ENCODE data around the gene DIP2B. TPM values are rescaled to one million over a fixed set of nuclear protein-coding genes. Genes with fewer than 3 reads are reported as not detected.

DIP2B gene
- polyA plus RNA-seq, 1 of the 3 experiments (the other 2 are of a cell fraction): 6.6 TPM

GRCh38 chr12:50606675-50607375 is 102.0 kb downstream of the DIP2B start:
- H3K9me3 ChIP-seq: no peaks in the 10 kb centered on the region
- H4K20me1 ChIP-seq (ENCODE audit: insufficient read depth): no peaks in the 10 kb centered on the region
- H3K4me2 ChIP-seq: no peak overlapping the region
- peaks cover 24% of the 10 kb centered on the region for H3K79me2 ChIP-seq (ENCODE audit: insufficient read depth)
- H3K27me3 ChIP-seq (ENCODE audit: insufficient read depth): no peaks in the 10 kb centered on the region
- 99% methylated on average over 5 of the region's 5 CpGs for WGBS (ENCODE audit: low lambda C conversion rate)
- H3F3A ChIP-seq (replicated peaks; ENCODE audit: insufficient read depth): no peaks in the 10 kb centered on the region
- no peak overlapping the region for H2AFZ ChIP-seq (ENCODE audit: low read depth)
- TF ChIP-seq ZBTB33 (IDR thresholded peaks at IDR 0.05; ENCODE audit: borderline replicate concordance, low read depth) (no peak), SIN3A (IDR thresholded peaks at IDR 0.05; ENCODE audit: borderline replicate concordance, low read depth, low read length) (no peak), GATA2 (CRISPR knock-in tag; IDR thresholded peaks at IDR 0.05) (no peak), PBX3 (IDR thresholded peaks at IDR 0.05) (no peak), EZH2phosphoT487 (IDR thresholded peaks at IDR 0.05; ENCODE audit: borderline replicate concordance, low read depth) (no peak), FOXJ3 (CRISPR knock-in tag; IDR thresholded peaks at IDR 0.05) (no peak), CHD2 (IDR thresholded peaks at IDR 0.05; ENCODE audit: low read length, partially characterized antibody) (no peak)
- no peaks in the 10 kb centered on the region for H3K9me2 ChIP-seq
- no peak for DNase-seq
- H3K9ac ChIP-seq: no peak overlapping the region
- ChIA-PET POLR2A (interaction anchor here (0.6 kb wide), 1 partner anchor 7 kb away, joined by 3 read pairs; no protein-coding TSS in a partner anchor), CTCF (interaction anchor here (0.9 to 1.8 kb wide), 4 partner anchors 12 to 102 kb away, joined by 3 to 5 read pairs (median 4); partner anchors contain the start of gene DIP2B)
- no peaks in the 10 kb centered on the region for H3K36me3 ChIP-seq (replicated peaks in 1 of 2; ENCODE audit: control insufficient read depth in 1 of 2, insufficient read depth in 2 of 2, low read length in 1 of 2)
- peaks cover 0 to 28% of the 10 kb centered on the region in 2 experiments; a peak in 2 of 4 replicates for H3K4me1 ChIP-seq (ENCODE audit: control insufficient read depth in 1 of 2, insufficient read depth in 2 of 2, low read depth in 1 of 2, low read length in 1 of 2)
- no peak overlapping the region for H3K27ac ChIP-seq (ENCODE audit: low read depth in 2 of 2, low read length in 1 of 2)
- no peak overlapping the region for H3K4me3 ChIP-seq (ENCODE audit: low read depth in 2 of 2, low read length in 1 of 2)

GRCh38 chr12:50609292-50609874 is 104.6 kb downstream of the DIP2B start:
- ChIA-PET CTCF (interaction anchor here (1.1 to 1.4 kb wide), 2 partner anchors 29 to 105 kb away, joined by 4 to 5 read pairs; partner anchors contain the start of gene DIP2B), POLR2A (no interaction called here)
- TF ChIP-seq CHD2 (IDR thresholded peaks at IDR 0.05; ENCODE audit: low read length, partially characterized antibody) (no peak), EP300 (IDR thresholded peaks at IDR 0.05; ENCODE audit: borderline replicate concordance in 1 of 2, low read depth in 1 of 2, low read length in 1 of 2) (no peak), SIN3A (IDR thresholded peaks at IDR 0.05; ENCODE audit: borderline replicate concordance, low read depth, low read length) (no peak), POLR2AphosphoS5 (IDR thresholded peaks at IDR 0.05; ENCODE audit: low read depth, low read length) (no peak), MXI1 (IDR thresholded peaks at IDR 0.05; ENCODE audit: low read depth, low read length) (no peak), TAF1 (IDR thresholded peaks at IDR 0.05; ENCODE audit: borderline replicate concordance, low read depth, low read length) (no peak), TEAD4 (IDR thresholded peaks at IDR 0.05; ENCODE audit: borderline replicate concordance, insufficient read depth) (no peak), ELF1 (IDR thresholded peaks at IDR 0.05) (no peak), FOXJ3 (CRISPR knock-in tag; IDR thresholded peaks at IDR 0.05) (no peak), ZBTB33 (IDR thresholded peaks at IDR 0.05; ENCODE audit: borderline replicate concordance, low read depth) (no peak), JUND (IDR thresholded peaks at IDR 0.05) (no peak), REST (IDR thresholded peaks at IDR 0.05; ENCODE audit: low read depth, low read length) (no peak)
- WGBS (ENCODE audit: low lambda C conversion rate): 90% methylated on average over 3 of the region's 3 CpGs
- H3K36me3 ChIP-seq (replicated peaks in 1 of 2; ENCODE audit: control insufficient read depth in 1 of 2, insufficient read depth in 2 of 2, low read length in 1 of 2): no peaks in the 10 kb centered on the region
- no peak overlapping the region for H3K27ac ChIP-seq (ENCODE audit: low read depth in 2 of 2, low read length in 1 of 2)
- no peak for DNase-seq
- no peak overlapping the region for H2AFZ ChIP-seq (ENCODE audit: low read depth)
- no peak overlapping the region for H3K4me3 ChIP-seq (ENCODE audit: low read depth in 2 of 2, low read length in 1 of 2)
- no peaks in the 10 kb centered on the region for H3F3A ChIP-seq (replicated peaks; ENCODE audit: insufficient read depth)
- no peaks in the 10 kb centered on the region for H3K9me3 ChIP-seq
- peaks cover 25% of the 10 kb centered on the region for H3K79me2 ChIP-seq (ENCODE audit: insufficient read depth)
- no peaks in the 10 kb centered on the region for H4K20me1 ChIP-seq (ENCODE audit: insufficient read depth)
- no peak overlapping the region for H3K9ac ChIP-seq
- H3K27me3 ChIP-seq (ENCODE audit: insufficient read depth): no peaks in the 10 kb centered on the region
- H3K4me1 ChIP-seq (ENCODE audit: control insufficient read depth in 1 of 2, insufficient read depth in 2 of 2, low read depth in 1 of 2, low read length in 1 of 2): peaks cover 0 to 38% of the 10 kb centered on the region in 2 experiments; a peak in 2 of 4 replicates
- no peaks in the 10 kb centered on the region for H3K9me2 ChIP-seq
- H3K4me2 ChIP-seq: no peak overlapping the region
